Thoracic aorta (tissue), 2 donors: ENCODE results near the gene PRKCA. TPM values are rescaled to one million over a fixed set of nuclear protein-coding genes. Genes with fewer than 3 reads are reported as not detected.

Source experiments
- ATAC-seq: fragments of 150-250 bp; one replicate; pipeline ENCODE4 v1.8.0; 2017; ENCODE audit warnings: low read depth; ENCODE audit not compliant: insufficient number of reproducible peaks, low FRiP score
- DNase-seq: peaks from one replicate; pipeline ENCODE4 v3.0.0-alpha.2; 2020; ENCODE audit warnings: low spot score
- H3K27ac ChIP-seq, 2 donors: fragments of 200-600 bp; sonication (generic); 1 replicate in 1 of 2; 2 replicates in 1 of 2; pipeline ENCODE4 v1.5.1; 2016; ENCODE audit warnings: mild to moderate bottlenecking in 2 of 2, moderate library complexity in 2 of 2
- H3K27me3 ChIP-seq: fragments of 200-600 bp; sonication (generic); replicated peaks from 2 replicates; pipeline ENCODE4 v1.6.0; 2016; ENCODE audit warnings: mild to moderate bottlenecking; ENCODE audit not compliant: insufficient read depth
- H3K36me3 ChIP-seq: fragments of 200-600 bp; sonication (generic); one replicate; pipeline ENCODE4 v1.5.1; 2016
- H3K4me1 ChIP-seq, 2 donors: fragments of 200-600 bp; sonication (generic); 1 replicate in 1 of 2; 2 replicates in 1 of 2; pipeline versions ENCODE4 v1.5.1 to v1.6.0; 2016; ENCODE audit warnings: low read depth in 2 of 2, mild to moderate bottlenecking in 1 of 2; ENCODE audit not compliant: control insufficient read depth in 1 of 2
- H3K4me3 ChIP-seq: fragments of 200-600 bp; sonication (generic); 2 replicates; pipeline ENCODE4 v1.5.1; 2016; ENCODE audit warnings: mild to moderate bottlenecking
- H3K9me3 ChIP-seq: fragments of 200-600 bp; sonication (generic); 2 replicates; pipeline ENCODE4 v1.5.1; 2016
- total RNA-seq, 2 donors: library from RNA; depleted of rRNA; stranded (reverse); fragments of >200 nt; gene quantifications; one replicate each; pipeline versions ENCODE4 v1.1.0 to v1.2.3, GENCODE V29; 2016
- TF ChIP-seq, protein P1 (sequence below): fragments of 200-600 bp; sonication (generic); IDR thresholded peaks from one replicate; pipeline ENCODE4 v1.5.1; 2019; ENCODE audit warnings: antibody characterized with exemption

The PRKCA gene
- total RNA-seq, 2 donors from 2014 or later, result 9.1 to 11.6 TPM

GRCh38 chr17:66300956-66301355 is 1.5 kb upstream of the PRKCA start:
- no peaks in the 10 kb centered on the region for H3K27me3 ChIP-seq
- ATAC-seq (no peak), DNase-seq (no peak)
- no peaks in the 10 kb centered on the region for H3K36me3 ChIP-seq
- H3K4me1 ChIP-seq, result peaks cover 10% of the 10 kb centered on the region in 2 donors
- H3K4me3 ChIP-seq, result no peak overlapping the region
- H3K9me3 ChIP-seq, result no peaks in the 10 kb centered on the region
- no peak overlapping the region for H3K27ac ChIP-seq
- TF ChIP-seq, protein P1, sequence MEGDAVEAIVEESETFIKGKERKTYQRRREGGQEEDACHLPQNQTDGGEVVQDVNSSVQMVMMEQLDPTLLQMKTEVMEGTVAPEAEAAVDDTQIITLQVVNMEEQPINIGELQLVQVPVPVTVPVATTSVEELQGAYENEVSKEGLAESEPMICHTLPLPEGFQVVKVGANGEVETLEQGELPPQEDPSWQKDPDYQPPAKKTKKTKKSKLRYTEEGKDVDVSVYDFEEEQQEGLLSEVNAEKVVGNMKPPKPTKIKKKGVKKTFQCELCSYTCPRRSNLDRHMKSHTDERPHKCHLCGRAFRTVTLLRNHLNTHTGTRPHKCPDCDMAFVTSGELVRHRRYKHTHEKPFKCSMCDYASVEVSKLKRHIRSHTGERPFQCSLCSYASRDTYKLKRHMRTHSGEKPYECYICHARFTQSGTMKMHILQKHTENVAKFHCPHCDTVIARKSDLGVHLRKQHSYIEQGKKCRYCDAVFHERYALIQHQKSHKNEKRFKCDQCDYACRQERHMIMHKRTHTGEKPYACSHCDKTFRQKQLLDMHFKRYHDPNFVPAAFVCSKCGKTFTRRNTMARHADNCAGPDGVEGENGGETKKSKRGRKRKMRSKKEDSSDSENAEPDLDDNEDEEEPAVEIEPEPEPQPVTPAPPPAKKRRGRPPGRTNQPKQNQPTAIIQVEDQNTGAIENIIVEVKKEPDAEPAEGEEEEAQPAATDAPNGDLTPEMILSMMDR, result no peak

DNA sequence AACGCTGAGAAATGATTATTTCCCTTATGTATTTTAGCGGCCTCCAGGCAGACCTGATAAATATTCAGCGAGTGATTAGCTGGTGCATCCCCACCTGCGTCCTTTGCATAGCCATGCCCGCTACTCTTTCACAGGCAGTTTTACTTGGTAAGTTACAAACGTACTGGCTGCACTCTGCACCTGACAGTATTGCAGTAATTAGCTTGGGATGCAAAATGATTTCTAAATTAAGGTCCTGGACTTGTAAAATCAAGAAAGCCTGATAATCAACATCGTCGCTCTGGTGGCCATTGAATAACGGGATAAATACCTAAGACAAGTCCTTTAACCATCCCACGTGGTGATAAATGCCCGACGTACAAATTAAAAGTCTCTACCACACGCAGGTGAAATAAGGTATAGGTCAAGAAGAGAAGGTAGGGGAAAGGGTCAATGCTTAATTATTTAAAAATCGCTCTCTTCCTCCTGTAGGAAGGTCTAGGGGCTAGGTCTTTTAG is 998 bp upstream of the PRKCA start:
- ATAC-seq (no peak), DNase-seq (no peak)
- TF ChIP-seq, protein P1, result no peak
- Histone ChIP-seq H3K4me3 (peak overlapping the region; percentile 93), H3K27me3 (no peaks in the 10 kb centered on the region), H3K4me1 (peaks cover 10% of the 10 kb centered on the region in 2 donors), H3K9me3 (no peaks in the 10 kb centered on the region), H3K36me3 (no peaks in the 10 kb centered on the region), H3K27ac (peak overlapping the region in 1 of 2 donors; percentile 47)

DNA sequence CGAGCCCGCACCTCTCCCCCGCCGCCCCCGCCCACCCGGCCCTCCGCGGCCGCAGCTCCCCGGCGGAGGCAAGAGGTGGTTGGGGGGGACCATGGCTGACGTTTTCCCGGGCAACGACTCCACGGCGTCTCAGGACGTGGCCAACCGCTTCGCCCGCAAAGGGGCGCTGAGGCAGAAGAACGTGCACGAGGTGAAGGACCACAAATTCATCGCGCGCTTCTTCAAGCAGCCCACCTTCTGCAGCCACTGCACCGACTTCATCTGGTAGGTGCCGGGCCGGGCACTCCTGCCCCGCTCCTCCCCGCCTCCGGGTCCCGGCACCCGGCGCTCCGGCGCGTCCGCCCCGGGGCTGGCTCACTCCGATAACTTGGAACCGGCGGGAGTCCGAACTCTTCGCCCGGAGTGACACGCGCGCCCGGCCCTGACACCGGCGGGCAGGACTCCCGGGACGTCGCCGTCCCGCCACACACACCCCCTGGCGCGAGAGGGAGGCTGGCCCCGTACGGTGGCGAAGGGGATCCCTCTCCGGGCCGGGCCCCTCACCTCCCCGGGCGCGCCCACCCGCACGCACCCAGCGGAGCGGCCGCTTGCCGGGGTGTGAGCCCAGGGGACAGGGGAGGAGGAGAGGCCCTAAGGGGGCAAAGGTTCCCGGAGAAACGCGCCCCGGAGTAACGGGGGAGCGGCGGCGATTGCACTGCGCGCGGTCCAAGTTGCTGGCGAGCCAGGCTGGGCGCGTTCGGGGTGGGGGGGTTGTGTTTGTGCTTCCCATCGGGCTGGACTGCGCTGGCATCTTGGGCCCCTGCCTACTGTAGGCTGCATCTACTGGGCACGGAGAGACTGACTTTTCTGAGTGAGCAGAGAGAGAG is 581 bp downstream of the PRKCA start:
- H3K4me3 ChIP-seq, result peak overlapping the region; percentile 89
- TF ChIP-seq, protein P1, result no peak
- no peaks in the 10 kb centered on the region for H3K27me3 ChIP-seq
- H3K4me1 ChIP-seq, result peaks cover 10% of the 10 kb centered on the region in 2 donors
- H3K27ac ChIP-seq, result peak overlapping the region; percentile 24 to 49
- H3K36me3 ChIP-seq, result no peaks in the 10 kb centered on the region
- H3K9me3 ChIP-seq, result no peaks in the 10 kb centered on the region
- DNase-seq (peak; percentile 11), ATAC-seq (peak; percentile 58)

DNA sequence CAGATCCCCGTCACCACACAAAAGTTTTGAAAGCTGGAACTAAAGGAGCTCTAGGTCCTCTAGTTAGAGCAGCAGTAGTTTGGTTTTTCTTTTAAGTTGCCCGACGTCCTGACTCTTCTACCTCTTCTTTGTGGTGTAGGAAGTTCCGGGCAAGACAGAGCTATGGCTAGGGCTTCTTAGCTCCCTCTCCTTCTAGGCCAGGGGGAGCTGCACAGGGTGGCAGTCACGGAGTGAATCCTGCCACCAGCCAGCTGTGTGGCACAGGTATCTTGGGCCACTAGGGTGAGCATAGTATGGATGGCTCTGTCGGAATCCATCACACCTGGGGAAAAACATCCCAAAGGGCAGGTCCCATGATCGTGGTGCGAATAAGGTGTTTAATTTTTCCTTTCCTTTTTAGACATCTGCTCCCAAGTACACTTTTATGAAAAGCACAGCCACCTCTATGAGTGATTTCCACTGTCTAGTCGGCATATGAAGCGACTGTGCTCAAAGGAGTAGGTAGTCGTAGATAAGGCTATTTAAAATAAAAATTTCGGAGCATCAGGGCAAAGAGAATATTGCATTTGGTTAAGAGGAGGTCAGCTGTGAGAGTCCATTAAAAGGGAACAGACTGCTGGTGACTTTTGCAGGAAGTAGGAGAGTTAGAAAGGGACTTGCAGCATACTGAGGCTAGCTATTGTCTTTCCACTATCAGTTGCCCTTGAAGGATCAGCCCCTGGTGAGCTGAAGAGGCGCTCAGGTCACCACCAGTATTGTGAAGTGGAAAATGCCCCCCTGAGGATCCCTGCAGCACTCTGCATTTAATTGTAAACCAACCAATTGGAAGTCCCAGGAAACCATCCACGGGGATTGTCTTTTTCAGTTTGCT is 2.1 kb downstream of the PRKCA start:
- Histone ChIP-seq H3K36me3 (no peaks in the 10 kb centered on the region), H3K4me1 (peaks cover 10% of the 10 kb centered on the region in 2 donors), H3K27me3 (no peaks in the 10 kb centered on the region), H3K27ac (no peak overlapping the region), H3K9me3 (no peaks in the 10 kb centered on the region), H3K4me3 (peak overlapping the region; percentile 89)
- TF ChIP-seq, protein P1, result no peak
- no peak for DNase-seq
- no peak for ATAC-seq

DNA sequence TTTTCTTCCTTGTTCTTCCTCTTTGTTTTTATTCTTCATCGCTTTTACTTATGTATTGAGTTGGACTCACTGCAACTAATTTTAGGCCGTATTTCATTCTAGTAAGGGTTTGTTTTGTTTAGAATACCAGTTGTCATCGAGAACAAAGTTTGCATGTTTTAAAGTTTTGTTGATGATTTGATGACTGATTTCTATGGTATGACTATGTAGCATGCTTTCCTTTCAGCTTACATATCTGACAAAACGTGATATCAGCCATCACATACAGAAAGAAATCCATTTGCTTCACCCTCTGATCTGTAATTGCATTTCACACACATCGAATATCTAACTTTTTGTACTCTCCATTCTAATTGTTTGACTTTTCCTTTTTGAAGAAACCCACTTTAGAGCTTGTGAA is 4.0 kb downstream of the PRKCA start:
- H3K4me1 ChIP-seq, result peaks cover 3 to 7% of the 10 kb centered on the region in 2 donors

More for the DNA sequence above, 4.0 kb downstream of the PRKCA start:
- Histone ChIP-seq H3K4me3 (no peak overlapping the region), H3K36me3 (no peaks in the 10 kb centered on the region), H3K9me3 (no peaks in the 10 kb centered on the region), H3K27me3 (no peaks in the 10 kb centered on the region), H3K27ac (no peak overlapping the region)
- ATAC-seq, result no peak
- TF ChIP-seq, protein P1, result no peak
- no peak for DNase-seq
